Measurements from ENCODE around the gene MCM3AP. TPM values are rescaled to one million over a fixed set of nuclear protein-coding genes. Genes with fewer than 3 reads are reported as not detected.
A peak's percentile ranks its signal among the peaks of the same experiment; 100 is the strongest.

The MCM3AP gene
- 100 to 1,000 TPM; 105 to 118 TPM for total RNA-seq

DNA sequence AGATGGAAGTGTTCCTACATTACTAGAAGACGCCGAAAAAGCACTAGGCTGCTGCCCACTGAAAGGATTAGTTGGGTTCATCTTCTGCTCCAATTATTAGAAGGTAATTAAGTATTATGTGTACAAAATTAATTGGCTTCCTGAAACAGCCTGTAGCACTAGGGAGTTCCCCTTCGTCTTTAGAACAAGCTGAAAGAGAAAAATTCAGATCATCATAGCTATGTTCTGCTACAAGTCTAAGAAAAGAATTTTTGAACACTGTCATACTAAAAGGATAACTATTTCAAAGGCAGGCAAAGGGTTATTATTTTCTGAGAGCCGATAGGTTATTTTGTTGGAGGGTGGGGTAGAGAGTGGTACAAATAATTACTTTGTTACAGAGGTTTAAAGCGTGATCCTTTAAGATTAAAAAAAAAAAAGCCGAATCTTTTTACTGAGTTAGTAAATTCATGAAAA, at the start of gene MCM3AP:
MCM3AP (minus strand) TSS at position 406 of the 456 bp plus-strand sequence; CDS start at position 81, 325 bp downstream.
- no peaks in the 10 kb centered on the region for H3K27me3 Mint-ChIP-seq
- peak within 1 kb of the TSS; percentile 92 for H3K4me3 Mint-ChIP-seq
- peak within 1 kb of the TSS; percentile 97 for H3K27ac Mint-ChIP-seq
- H3K4me1 Mint-ChIP-seq: peaks cover 23% of the 10 kb centered on the region
- ATAC-seq (replicated peaks): no peak
- H3K9me3 Mint-ChIP-seq: no peaks in the 10 kb centered on the region
- peaks cover 65% of the 10 kb centered on the region for H3K36me3 Mint-ChIP-seq (ENCODE audit: low read depth)

DNA sequence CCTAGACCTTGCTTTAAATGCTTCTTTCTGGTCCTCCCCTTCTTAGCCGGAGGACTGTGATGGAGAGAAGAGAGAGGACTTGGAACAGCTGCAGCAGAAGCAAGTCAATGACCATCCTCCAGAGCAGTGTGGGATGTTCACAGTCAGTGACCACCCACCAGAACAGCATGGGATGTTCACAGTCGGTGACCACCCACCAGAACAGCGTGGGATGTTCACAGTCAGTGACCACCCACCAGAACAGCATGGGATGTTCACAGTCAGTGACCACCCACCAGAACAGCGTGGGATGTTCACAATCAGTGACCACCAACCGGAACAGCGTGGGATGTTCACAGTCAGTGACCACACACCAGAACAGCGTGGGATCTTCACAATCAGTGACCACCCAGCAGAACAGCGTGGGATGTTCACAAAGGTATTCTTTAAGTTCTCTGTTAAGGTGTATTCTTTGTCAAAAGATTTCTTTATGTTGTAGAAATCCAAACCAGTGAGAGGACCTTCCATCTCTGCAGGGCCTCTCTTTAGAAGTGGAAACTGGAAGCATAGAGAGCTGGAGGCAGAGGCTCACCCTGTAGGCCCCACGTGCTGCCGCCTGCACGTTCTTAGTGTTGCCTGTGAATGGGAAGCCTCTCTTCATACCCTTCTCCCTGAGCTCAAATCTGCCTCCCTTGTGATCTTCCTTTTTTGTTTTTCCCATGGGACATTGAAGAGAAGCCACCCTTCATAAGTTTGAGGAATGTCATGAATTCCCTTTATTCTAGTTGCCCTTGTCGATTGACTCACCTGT, 49.1 kb upstream of the MCM3AP start:
- no peak overlapping the region for H3K4me3 Mint-ChIP-seq
- H3K9me3 Mint-ChIP-seq: no peaks in the 10 kb centered on the region
- H3K4me1 Mint-ChIP-seq: peaks cover 5% of the 10 kb centered on the region
- no peak for ATAC-seq (replicated peaks)
- H3K27me3 Mint-ChIP-seq: no peaks in the 10 kb centered on the region
- H3K36me3 Mint-ChIP-seq (ENCODE audit: low read depth): peaks cover 98% of the 10 kb centered on the region
- H3K27ac Mint-ChIP-seq: no peak overlapping the region

DNA sequence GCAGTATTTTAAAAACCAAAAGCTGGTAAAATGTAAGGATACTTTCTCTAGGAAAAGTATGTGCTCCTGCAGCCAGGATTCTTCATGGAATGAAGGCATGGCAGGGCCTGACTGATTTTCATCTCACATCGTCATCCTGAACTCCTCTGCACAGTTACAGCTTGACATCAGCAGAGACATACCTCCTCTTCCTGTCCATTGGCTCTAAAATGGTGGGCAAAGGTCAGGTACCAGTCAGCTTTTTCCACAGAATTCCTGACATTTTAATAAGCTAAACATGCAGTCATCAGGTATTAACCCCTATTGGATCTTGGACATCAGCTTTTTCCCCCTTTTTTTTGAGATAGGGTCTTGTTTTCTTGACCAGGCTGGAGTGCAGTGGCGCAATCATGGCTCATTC, 44.4 kb upstream of the MCM3AP start:
- Mint-ChIP-seq H3K4me1 (peaks cover 12% of the 10 kb centered on the region), H3K36me3 (ENCODE audit: low read depth) (peaks cover 91% of the 10 kb centered on the region), H3K9me3 (no peaks in the 10 kb centered on the region), H3K27ac (no peak overlapping the region), H3K4me3 (no peak overlapping the region), H3K27me3 (no peaks in the 10 kb centered on the region)
- no peak for ATAC-seq (replicated peaks)

- Mint-ChIP-seq H3K36me3 (ENCODE audit: low read depth) (peaks cover 76% of the 10 kb centered on the region), H3K9me3 (no peaks in the 10 kb centered on the region), H3K27me3 (no peaks in the 10 kb centered on the region), H3K4me3 (no peak overlapping the region), H3K4me1 (peaks cover 12% of the 10 kb centered on the region), H3K27ac (no peak overlapping the region)
- no peak for ATAC-seq (replicated peaks)
Observed at GRCh38 chr21:46328151-46328550, 42.7 kb upstream of the MCM3AP start.

DNA sequence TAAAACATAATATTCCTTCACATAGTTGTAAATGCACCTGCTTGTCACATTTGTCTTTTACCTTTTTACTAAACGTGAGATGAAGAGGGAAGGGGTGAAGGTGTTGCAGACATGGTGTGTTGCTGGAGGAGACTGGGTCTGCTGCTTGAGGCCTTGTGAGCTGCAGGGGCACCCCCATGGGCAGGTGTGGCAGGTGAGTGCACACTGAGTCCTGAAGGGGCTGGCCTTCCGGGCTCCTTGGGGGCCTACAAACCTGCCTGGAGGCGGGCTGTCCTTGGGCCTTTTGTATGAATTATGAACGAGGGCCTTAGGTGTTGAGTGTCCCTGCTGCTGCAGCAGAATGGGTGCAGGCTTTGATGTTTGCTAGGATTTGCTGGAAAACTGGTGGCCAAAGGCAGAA, 42.3 kb upstream of the MCM3AP start:
- H3K36me3 Mint-ChIP-seq (ENCODE audit: low read depth): peaks cover 72% of the 10 kb centered on the region

GRCh38 chr21:46326110-46326703, 40.8 kb upstream of the MCM3AP start:
- H3K4me3 Mint-ChIP-seq: peak overlapping the region; percentile 81
- H3K36me3 Mint-ChIP-seq (ENCODE audit: low read depth): peaks cover 71% of the 10 kb centered on the region
- peak overlapping the region; percentile 28 for H3K27ac Mint-ChIP-seq
- no peaks in the 10 kb centered on the region for H3K9me3 Mint-ChIP-seq
- ATAC-seq (replicated peaks): no peak
- H3K4me1 Mint-ChIP-seq: peaks cover 20% of the 10 kb centered on the region
- no peaks in the 10 kb centered on the region for H3K27me3 Mint-ChIP-seq

More for the DNA sequence above, 42.3 kb upstream of the MCM3AP start:
- no peak for ATAC-seq (replicated peaks)
- H3K27me3 Mint-ChIP-seq: no peaks in the 10 kb centered on the region
- peaks cover 12% of the 10 kb centered on the region for H3K4me1 Mint-ChIP-seq
- H3K27ac Mint-ChIP-seq: no peak overlapping the region
- H3K4me3 Mint-ChIP-seq: no peak overlapping the region
- H3K9me3 Mint-ChIP-seq: no peaks in the 10 kb centered on the region

- Mint-ChIP-seq H3K9me3 (no peaks in the 10 kb centered on the region), H3K27me3 (no peaks in the 10 kb centered on the region), H3K4me1 (peaks cover 25% of the 10 kb centered on the region), H3K27ac (peak overlapping the region; percentile 80), H3K4me3 (peak overlapping the region; percentile 81), H3K36me3 (ENCODE audit: low read depth) (peaks cover 64% of the 10 kb centered on the region)
- ATAC-seq (replicated peaks): peak; percentile 2
Observed at GRCh38 chr21:46325073-46325912, 39.9 kb upstream of the MCM3AP start.

DNA sequence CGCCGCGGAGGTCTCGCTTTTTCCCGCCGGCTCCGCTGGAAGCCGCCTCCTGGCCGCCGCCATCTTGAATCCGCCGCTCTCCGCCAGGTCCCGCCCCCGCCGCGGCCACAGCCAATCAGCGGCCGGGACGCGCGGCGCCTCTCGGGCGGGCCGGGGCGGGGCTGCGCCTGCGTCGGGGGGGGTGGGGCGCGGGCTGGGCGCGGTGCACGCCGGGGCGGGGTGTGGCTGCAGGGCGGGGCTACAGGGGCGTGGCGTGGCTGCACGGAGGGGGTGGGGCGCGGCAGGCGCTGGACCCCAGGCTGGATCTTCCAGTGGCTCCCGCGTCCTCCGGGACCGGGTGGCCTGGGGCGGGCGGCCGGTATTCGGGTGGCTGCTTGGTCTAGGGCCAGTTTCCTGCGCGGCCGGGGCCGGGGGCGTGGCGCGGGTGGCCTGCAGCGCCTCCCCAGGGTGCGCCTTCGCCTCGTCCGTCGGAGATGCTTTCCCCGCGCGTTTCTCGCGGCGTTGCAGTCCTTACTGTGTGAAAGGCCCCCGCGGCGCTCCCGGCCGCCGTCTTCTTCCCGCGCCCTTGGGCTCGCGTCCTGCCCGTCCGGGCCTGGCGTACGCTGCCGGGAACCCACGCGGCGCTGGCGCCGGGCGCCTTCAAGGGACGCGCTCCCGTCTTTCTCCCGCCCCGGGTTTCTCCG, 39.1 kb upstream of the MCM3AP start:
- H3K9me3 Mint-ChIP-seq: no peaks in the 10 kb centered on the region
- peak overlapping the region; percentile 91 for H3K27ac Mint-ChIP-seq

GRCh38 chr21:46323710-46324389, 38.4 kb upstream of the MCM3AP start, which contains the start of the genes C21orf58 and PCNT:
TSS of gene C21orf58 (minus strand) at chr21:46323870. CDS start at chr21:46322738, 1,132 bp downstream.
TSS of gene PCNT (plus strand) at chr21:46324156. CDS start at chr21:46324229, 73 bp downstream.
- peak within 1 kb of the TSS; percentile 92 for H3K4me3 Mint-ChIP-seq
- peak; percentile 88 for ATAC-seq (replicated peaks)
- H3K27ac Mint-ChIP-seq: peak within 1 kb of the TSS; percentile 91
- H3K9me3 Mint-ChIP-seq: no peaks in the 10 kb centered on the region
- H3K4me1 Mint-ChIP-seq: peaks cover 25% of the 10 kb centered on the region
- H3K36me3 Mint-ChIP-seq (ENCODE audit: low read depth): peaks cover 49% of the 10 kb centered on the region
- H3K27me3 Mint-ChIP-seq: no peaks in the 10 kb centered on the region

More for the DNA sequence above, 39.1 kb upstream of the MCM3AP start:
- Mint-ChIP-seq H3K4me1 (peaks cover 25% of the 10 kb centered on the region), H3K4me3 (peak overlapping the region; percentile 92), H3K36me3 (ENCODE audit: low read depth) (peaks cover 56% of the 10 kb centered on the region), H3K27me3 (no peaks in the 10 kb centered on the region)
- ATAC-seq (replicated peaks): peak; percentile 81

DNA sequence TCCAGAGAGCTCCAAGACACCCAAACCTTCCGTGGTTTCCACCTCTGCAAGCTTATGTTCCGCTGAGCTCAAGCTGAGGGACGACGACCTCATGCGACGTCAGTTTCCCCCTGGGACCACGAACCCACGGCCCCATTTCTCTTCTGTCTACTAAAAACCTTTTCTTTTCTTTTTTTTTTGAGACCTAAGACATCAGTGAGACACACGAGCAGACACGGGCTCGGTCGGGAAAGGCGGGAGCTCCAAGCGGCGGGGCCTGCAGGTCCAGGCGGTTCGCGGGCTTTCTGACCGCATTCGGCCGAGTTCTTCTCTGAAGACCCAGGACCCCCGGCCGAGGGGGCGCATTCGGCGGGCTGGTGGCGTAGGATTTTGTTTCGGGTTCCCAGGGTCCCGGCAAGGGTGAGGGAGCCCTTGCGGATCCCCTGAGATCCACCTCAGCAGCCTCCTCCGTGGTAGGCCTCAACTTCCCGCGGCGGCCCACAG, 37.9 kb upstream of the MCM3AP start:
- H3K36me3 Mint-ChIP-seq (ENCODE audit: low read depth): peaks cover 43% of the 10 kb centered on the region
- no peak for ATAC-seq (replicated peaks)
- peak overlapping the region; percentile 91 for H3K27ac Mint-ChIP-seq
- H3K4me1 Mint-ChIP-seq: peaks cover 25% of the 10 kb centered on the region
- H3K4me3 Mint-ChIP-seq: peak overlapping the region; percentile 92
- H3K9me3 Mint-ChIP-seq: no peaks in the 10 kb centered on the region
- H3K27me3 Mint-ChIP-seq: no peaks in the 10 kb centered on the region

- Mint-ChIP-seq H3K36me3 (ENCODE audit: low read depth) (peaks cover 36% of the 10 kb centered on the region), H3K4me3 (peak overlapping the region; percentile 92), H3K9me3 (no peaks in the 10 kb centered on the region), H3K4me1 (peaks cover 25% of the 10 kb centered on the region), H3K27ac (peak overlapping the region; percentile 91), H3K27me3 (no peaks in the 10 kb centered on the region)
- no peak for ATAC-seq (replicated peaks)
Observed at GRCh38 chr21:46322351-46323226, 37.2 kb upstream of the MCM3AP start.

DNA sequence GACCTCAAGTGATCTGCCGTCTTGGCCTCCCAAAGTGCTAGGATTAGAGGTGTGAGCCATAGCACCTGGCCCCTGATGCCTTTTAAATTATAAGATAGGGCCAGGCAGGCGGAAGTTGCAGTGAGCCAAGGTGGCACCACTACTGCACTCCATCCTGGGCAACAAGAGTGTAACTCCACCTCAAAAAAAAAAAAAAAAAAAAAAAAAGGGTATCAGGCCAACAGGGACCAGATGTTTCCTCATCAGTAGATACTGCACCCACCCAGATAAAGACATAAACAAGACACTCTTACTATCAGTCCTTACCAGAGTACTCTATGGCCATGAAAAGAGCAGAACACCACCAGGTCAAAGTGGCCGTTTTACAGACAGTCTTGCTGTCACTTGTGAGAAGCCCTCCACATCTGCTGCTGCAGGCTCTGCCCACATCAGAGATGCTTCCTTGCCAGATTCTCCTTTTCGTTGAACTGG, 35.0 kb upstream of the MCM3AP start:
- H3K36me3 Mint-ChIP-seq (ENCODE audit: low read depth): peaks cover 18% of the 10 kb centered on the region
- peak overlapping the region; percentile 92 for H3K4me3 Mint-ChIP-seq
- no peak overlapping the region for H3K27ac Mint-ChIP-seq

More for the DNA sequence above, 35.0 kb upstream of the MCM3AP start:
- no peaks in the 10 kb centered on the region for H3K9me3 Mint-ChIP-seq
- H3K4me1 Mint-ChIP-seq: peaks cover 15% of the 10 kb centered on the region
- ATAC-seq (replicated peaks): no peak
- H3K27me3 Mint-ChIP-seq: no peaks in the 10 kb centered on the region
